HFFc6 (cell line): ENCODE measurements around the gene FAM187B. TPM values are rescaled to one million over a fixed set of nuclear protein-coding genes. Genes with fewer than 3 reads are reported as not detected.

Source experiments
- DNase-seq: peaks from one replicate; pipeline ENCODE4 v3.0.0-alpha.2; 2018
- H3K27ac Mint-ChIP-seq: 2 replicates; pipeline ENCODE4 v1.8.0; 2020; ENCODE audit warnings: mild to moderate bottlenecking, mixed read lengths
- H3K27me3 Mint-ChIP-seq: 2 replicates; pipeline ENCODE4 v1.8.0; 2021; ENCODE audit warnings: mild to moderate bottlenecking, moderate library complexity, mixed read lengths; ENCODE audit not compliant: insufficient read depth
- H3K36me3 Mint-ChIP-seq: 2 replicates; pipeline ENCODE4 v1.8.0; 2021; ENCODE audit warnings: low read depth, mixed read lengths
- H3K4me1 Mint-ChIP-seq: 2 replicates; pipeline ENCODE4 v1.8.0; 2020; ENCODE audit warnings: low read depth, mixed read lengths
- H3K4me3 Mint-ChIP-seq: 2 replicates; pipeline ENCODE4 v1.8.0; 2020; ENCODE audit warnings: mild to moderate bottlenecking, moderate library complexity, mixed read lengths
- H3K9me3 Mint-ChIP-seq: 2 replicates; pipeline ENCODE4 v1.8.0; 2020; ENCODE audit warnings: mild to moderate bottlenecking, mixed read lengths
- CTCF ChIP-seq: fragments of 200-600 bp; sonication (generic); IDR thresholded peaks from 2 replicates; pipeline ENCODE4 v1.5.0; 2021; ENCODE audit warnings: antibody characterized with exemption, mild to moderate bottlenecking
- total RNA-seq, 6 experiments: library from RNA; stranded (reverse); fragmentation: NEBNext Ultra II Directional; extraction: Animal tissue kit (Norgen Biotek cat#: 25700); gene quantifications; 2 replicates in 1 of 6; 3 replicates in 5 of 6; pipeline ENCODE4 v1.2.3, GENCODE V29; 2021

The FAM187B gene
- total RNA-seq, 6 experiments from 2014 or later = not detected

DNA sequence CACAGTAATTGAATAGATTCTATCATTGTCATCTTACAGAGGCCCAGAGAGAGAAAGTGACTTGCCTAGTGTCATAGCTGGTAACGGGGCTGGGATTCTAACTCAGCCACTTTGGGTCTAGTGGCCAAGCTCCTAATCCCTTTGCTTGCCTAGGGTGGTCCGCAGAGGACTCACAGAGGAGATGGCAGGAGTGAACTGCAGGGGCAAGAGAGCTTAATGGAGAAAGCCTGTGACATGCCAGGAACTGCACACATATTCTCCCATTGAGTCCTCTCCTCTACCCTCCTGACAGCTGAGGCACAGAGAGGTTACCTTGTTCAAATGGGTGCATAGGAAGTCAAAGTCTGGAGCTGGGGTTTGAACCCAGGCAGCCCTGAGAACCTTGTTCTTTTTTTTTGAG, 22.9 kb upstream of the FAM187B start:
- H3K4me1 Mint-ChIP-seq = no peaks in the 10 kb centered on the region
- H3K27ac Mint-ChIP-seq = no peak overlapping the region
- no peak for DNase-seq
- no peak for TF ChIP-seq CTCF
- H3K36me3 Mint-ChIP-seq = no peaks in the 10 kb centered on the region
- no peaks in the 10 kb centered on the region for H3K9me3 Mint-ChIP-seq
- H3K27me3 Mint-ChIP-seq = peaks cover 29% of the 10 kb centered on the region
- no peak overlapping the region for H3K4me3 Mint-ChIP-seq

GRCh38 chr19:35249848-35250711, 21.5 kb upstream of the FAM187B start:
- Mint-ChIP-seq H3K9me3 (no peaks in the 10 kb centered on the region; the same call in 1 of the 2 replicates), H3K36me3 (peaks cover 5% of the 10 kb centered on the region; the same call in 1 of the 2 replicates), H3K27me3 (peaks cover 36% of the 10 kb centered on the region), H3K4me3 (no peak overlapping the region), H3K4me1 (no peaks in the 10 kb centered on the region), H3K27ac (no peak overlapping the region)
- no peak for DNase-seq
- TF ChIP-seq CTCF = no peak

DNA sequence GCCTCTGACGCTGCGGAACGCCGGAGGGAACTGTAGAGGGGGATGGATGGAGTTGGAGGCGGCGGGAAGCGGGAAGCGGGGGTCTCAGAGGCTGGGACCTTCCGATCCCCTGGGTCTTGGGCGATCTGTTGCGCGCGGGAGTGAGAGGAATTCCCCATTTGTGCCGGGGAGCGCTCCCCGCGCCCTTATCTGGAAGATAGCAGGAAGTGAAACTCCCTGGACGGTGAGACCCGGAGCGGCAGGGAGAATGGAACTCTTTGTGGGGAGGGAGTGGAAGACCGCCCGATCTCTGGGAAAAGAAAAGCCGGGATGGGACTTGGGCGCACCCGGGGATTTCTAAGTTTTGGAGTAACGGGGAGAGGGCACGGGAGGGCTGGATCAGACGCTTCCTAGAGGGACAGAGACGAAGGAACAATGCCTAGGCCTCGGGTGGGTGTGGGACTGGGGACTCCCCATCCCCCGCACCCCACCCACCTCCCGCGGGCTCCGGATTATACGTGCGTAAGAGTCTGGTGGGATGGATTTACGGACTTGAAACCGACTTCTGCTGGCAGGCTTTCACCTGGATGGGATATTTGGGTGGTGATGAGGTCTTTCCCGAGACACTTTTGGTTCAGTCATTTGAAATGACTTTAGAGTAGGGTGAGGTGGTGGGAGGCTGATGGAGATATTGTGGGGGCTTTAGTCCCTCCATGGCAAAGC, 20.8 kb upstream of the FAM187B start:
- Mint-ChIP-seq H3K9me3 (peaks cover 6% of the 10 kb centered on the region; the same call in 1 of the 2 replicates), H3K27me3 (peaks cover 36% of the 10 kb centered on the region), H3K36me3 (peaks cover 5% of the 10 kb centered on the region; the same call in 1 of the 2 replicates), H3K4me3 (no peak overlapping the region), H3K27ac (no peak overlapping the region), H3K4me1 (no peaks in the 10 kb centered on the region)
- no peak for TF ChIP-seq CTCF
- no peak for DNase-seq

DNA sequence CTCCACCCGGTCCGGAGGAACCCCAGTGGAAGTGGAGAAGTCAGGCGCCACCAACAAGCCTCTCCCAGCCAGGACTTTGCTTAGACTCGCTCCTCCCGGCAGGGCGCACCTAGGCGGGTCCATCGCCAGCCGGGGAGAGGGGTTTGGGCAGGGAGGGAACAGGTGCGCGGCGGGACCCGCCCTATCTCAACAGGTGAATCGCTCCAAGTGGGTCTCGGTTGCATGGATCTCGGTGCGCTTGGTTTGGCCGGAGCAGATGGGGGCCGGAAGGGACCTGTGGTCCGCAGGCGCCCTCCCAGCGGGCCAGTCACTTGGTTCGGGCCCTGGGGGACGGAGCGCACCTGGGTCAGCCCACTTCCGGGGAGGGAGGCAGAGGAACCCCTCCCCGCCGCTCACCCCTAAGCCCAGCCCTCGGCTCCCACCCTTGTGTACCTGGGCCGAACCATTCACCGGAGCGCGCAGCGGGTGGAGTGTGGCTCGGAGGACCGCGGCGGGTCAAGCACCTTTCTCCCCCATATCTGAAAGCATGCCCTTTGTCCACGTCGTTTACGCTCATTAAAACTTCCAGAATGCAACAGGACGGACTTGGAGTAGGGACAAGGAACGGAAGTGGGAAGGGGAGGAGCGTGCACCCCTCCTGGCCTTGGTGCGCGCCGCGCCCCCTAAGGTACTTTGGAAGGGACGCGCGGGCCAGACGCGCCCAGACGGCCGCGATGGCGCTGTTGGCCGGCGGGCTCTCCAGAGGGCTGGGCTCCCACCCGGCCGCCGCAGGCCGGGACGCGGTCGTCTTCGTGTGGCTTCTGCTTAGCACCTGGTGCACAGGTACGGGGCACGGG, 20.0 kb upstream of the FAM187B start, which contains the start of gene LSR:
TSS of gene LSR (plus strand) at position 693 of the 836 bp plus-strand sequence. CDS start at position 714, 21 bp downstream.
- H3K36me3 Mint-ChIP-seq = peaks cover 5% of the 10 kb centered on the region; the same call in 1 of the 2 replicates
- H3K9me3 Mint-ChIP-seq = peaks cover 6% of the 10 kb centered on the region; the same call in 1 of the 2 replicates
- DNase-seq = no peak
- TF ChIP-seq CTCF = no peak
- no peak within 1 kb of the TSS for H3K4me3 Mint-ChIP-seq
- peaks cover 39% of the 10 kb centered on the region for H3K27me3 Mint-ChIP-seq
- H3K27ac Mint-ChIP-seq = no peak within 1 kb of the TSS
- no peaks in the 10 kb centered on the region for H3K4me1 Mint-ChIP-seq
